Spinal cord (tissue), 10 donors: Measurements from ENCODE around the gene MRC1. TPM values are rescaled to one million over a fixed set of nuclear protein-coding genes. Genes with fewer than 3 reads are reported as not detected.

Source experiments
- DNase-seq, 6 donors: peaks; one replicate each; pipeline versions ENCODE4 v3.0.0 to v3.0.0-alpha.2; 2013 to 2015; ENCODE audit warnings: low spot score in 6 of 6, low read depth in 4 of 6
- H3K27ac ChIP-seq: one replicate; pipeline ENCODE4 v1.5.1; 2013; ENCODE audit warnings: low read depth, low read length, control low read depth
- H3K27me3 ChIP-seq: one replicate; pipeline ENCODE4 v1.6.1; 2013; ENCODE audit warnings: low read length; ENCODE audit not compliant: control insufficient read depth, insufficient read depth
- H3K36me3 ChIP-seq: one replicate; pipeline ENCODE4 v1.6.1; 2013; ENCODE audit warnings: low read length; ENCODE audit not compliant: control insufficient read depth, insufficient read depth
- H3K4me1 ChIP-seq: one replicate; pipeline ENCODE4 v1.6.1; 2013; ENCODE audit warnings: low read length; ENCODE audit not compliant: control insufficient read depth, insufficient read depth
- H3K4me3 ChIP-seq: one replicate; pipeline ENCODE4 v1.5.1; 2013; ENCODE audit warnings: low read depth, low read length, control low read depth
- H3K9me3 ChIP-seq: one replicate; pipeline ENCODE4 v1.6.1; 2013; ENCODE audit warnings: low read length; ENCODE audit not compliant: control insufficient read depth, insufficient read depth
- WGBS: methylation state at CpG from one replicate; pipeline ENCODE4 v1.1.5; 2013; ENCODE audit warnings: missing lambda C conversion rate; ENCODE audit not compliant: insufficient coverage; 5-methylcytosine and 5-hydroxymethylcytosine counted together
- polyA plus RNA-seq, 2 donors: library from polyadenylated mRNA; unstranded; fragments of 120-200 nt; gene quantifications; one replicate each; pipeline ENCODE4 v1.2.1, GENCODE V29; 2013; ENCODE audit not compliant: insufficient read length in 2 of 2
- total RNA-seq, 2 donors: library from RNA; depleted of rRNA in 1 of 2; stranded (reverse); fragments of 120-200 nt in 1 of 2; fragments of >200 nt in 1 of 2; gene quantifications; one replicate each; pipeline versions ENCODE4 v1.2.3 to v1.2.4, GENCODE V29; 2013 to 2014
- donor health status: healthy.

The MRC1 gene
- total and polyA plus RNA-seq, 4 donors: 2.4 to 23.1 (median 8.2) TPM

- whole genome bisulfite sequencing: no CpG with 5 or more reads among the region's 3 CpGs
- Histone ChIP-seq H3K27ac (no peak overlapping the region), H3K36me3 (no peaks in the 10 kb centered on the region), H3K9me3 (no peaks in the 10 kb centered on the region), H3K4me3 (no peak overlapping the region), H3K27me3 (no peaks in the 10 kb centered on the region), H3K4me1 (no peaks in the 10 kb centered on the region)
- DNase-seq: no peak
These were observed 47.9 kb downstream of the MRC1 start for GRCh38 chr10:17857040-17857439.

DNA sequence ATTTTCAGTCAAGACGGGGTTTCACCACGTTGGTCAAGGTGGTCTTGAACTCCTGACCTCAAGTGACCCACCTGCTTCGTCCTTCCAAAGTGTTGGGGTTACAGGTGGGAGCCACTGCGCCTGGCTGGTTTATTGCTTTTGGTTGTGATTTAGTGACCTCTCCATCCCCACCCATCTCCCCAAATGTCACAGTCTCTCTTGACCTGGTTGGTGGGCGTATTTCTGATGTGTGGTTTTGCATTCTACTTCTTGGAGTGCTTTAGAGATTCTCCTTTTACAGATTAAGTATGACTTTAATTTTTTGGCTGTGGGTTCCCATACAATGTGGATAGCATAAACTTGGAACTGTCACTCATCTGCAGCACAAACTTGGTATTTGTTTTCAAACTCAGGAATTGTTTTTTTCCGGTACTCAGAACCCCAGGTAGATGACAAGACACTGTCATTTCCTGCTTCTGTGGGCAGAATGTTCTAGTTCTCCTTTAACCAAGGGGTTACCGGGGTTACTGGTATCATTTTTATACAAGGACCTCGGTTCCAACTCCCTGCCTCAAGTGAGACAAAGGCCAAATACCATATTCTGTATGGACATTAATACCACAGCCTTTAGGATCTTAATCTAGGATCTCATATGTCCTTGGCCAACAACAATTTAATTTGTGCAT lies 50.5 kb downstream of the MRC1 start:
- WGBS: 95% methylated on average over 3 of the region's 8 CpGs
- H3K4me3 ChIP-seq: no peak overlapping the region
- H3K36me3 ChIP-seq: no peaks in the 10 kb centered on the region

DNA sequence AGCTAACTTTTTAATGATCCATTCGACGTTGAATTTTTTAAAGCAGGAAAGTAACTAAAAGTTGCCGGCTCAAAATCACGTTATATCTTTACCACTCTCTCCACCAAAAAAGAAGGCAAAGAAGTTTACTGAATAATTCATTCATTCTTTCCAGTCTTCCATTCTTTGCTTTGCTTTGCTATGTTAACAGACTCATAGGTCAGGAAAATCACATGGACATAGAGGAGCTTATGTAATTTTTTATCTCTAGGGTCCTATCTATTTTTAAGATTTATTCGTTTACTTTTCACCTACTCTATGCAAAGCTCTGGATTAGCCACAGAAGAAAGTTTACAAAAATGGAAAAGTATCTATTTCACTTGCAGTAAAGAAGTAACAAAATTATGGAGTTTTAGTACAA lies 52.6 kb downstream of the MRC1 start:
- WGBS: no CpG with 5 or more reads among the region's 5 CpGs
- no peak overlapping the region for H3K27ac ChIP-seq
- H3K4me3 ChIP-seq: no peak overlapping the region
- no peaks in the 10 kb centered on the region for H3K27me3 ChIP-seq
- no peaks in the 10 kb centered on the region for H3K36me3 ChIP-seq
- no peaks in the 10 kb centered on the region for H3K4me1 ChIP-seq
- no peak for DNase-seq
- H3K9me3 ChIP-seq: no peaks in the 10 kb centered on the region

More for the DNA sequence above, 50.5 kb downstream of the MRC1 start:
- Histone ChIP-seq H3K9me3 (no peaks in the 10 kb centered on the region), H3K4me1 (no peaks in the 10 kb centered on the region), H3K27me3 (no peaks in the 10 kb centered on the region), H3K27ac (no peak overlapping the region)
- DNase-seq: no peak

DNA sequence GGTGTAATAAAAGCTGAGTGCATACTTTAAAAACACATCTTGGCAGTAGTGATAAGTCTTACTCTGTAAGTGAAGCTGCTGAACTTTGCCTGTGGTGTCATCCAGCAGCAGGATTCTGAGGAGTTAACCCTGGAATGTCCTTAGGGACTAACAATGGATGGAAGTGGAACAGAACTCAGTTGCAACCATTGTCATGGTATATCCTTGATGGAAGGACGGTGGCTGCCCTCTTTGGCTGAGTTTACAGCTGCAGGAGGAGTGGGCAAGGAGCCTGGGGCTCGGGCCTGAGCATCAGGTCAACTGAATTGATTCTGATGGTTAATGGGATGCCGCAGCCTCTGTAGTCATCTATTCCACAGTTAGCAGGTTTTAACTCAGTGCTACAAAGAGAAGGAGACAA lies 56.2 kb downstream of the MRC1 start:
- Histone ChIP-seq H3K36me3 (no peaks in the 10 kb centered on the region), H3K27ac (no peak overlapping the region), H3K27me3 (no peaks in the 10 kb centered on the region), H3K4me3 (no peak overlapping the region), H3K9me3 (no peaks in the 10 kb centered on the region), H3K4me1 (no peaks in the 10 kb centered on the region)
- no peak for DNase-seq
- 46% methylated on average over 2 of the region's 3 CpGs for WGBS

DNA sequence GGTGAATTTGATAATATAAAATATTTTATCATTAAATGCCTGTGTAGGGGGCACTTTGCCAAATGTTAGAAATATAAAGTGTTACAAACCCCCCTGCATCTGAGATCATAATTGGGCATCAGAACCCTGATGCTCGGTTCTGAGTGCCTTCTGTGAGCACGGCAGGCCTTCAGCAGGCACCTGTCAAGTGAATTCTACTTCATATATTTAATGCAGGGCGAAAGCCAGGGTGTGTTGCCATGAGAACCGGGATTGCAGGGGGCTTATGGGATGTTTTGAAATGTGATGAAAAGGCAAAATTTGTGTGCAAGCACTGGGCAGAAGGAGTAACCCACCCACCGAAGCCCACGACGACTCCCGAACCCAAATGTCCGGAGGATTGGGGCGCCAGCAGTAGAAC lies 57.2 kb downstream of the MRC1 start:
- H3K4me3 ChIP-seq: no peak overlapping the region
- H3K27ac ChIP-seq: no peak overlapping the region
- WGBS: 60% methylated on average over 2 of the region's 10 CpGs
- no peaks in the 10 kb centered on the region for H3K27me3 ChIP-seq
- no peaks in the 10 kb centered on the region for H3K9me3 ChIP-seq
- peak in 1 of 6 donors; percentile 16 for DNase-seq
- no peaks in the 10 kb centered on the region for H3K4me1 ChIP-seq
- no peaks in the 10 kb centered on the region for H3K36me3 ChIP-seq

GRCh38 chr10:17867056-17867455 lies 57.9 kb downstream of the MRC1 start:
- H3K36me3 ChIP-seq: no peaks in the 10 kb centered on the region
- 75% methylated on average over 1 of the region's 2 CpGs for WGBS
- H3K4me3 ChIP-seq: no peak overlapping the region

GRCh38 chr10:17871036-17871435 lies 61.9 kb downstream of the MRC1 start:
- Histone ChIP-seq H3K4me1 (no peaks in the 10 kb centered on the region), H3K36me3 (no peaks in the 10 kb centered on the region), H3K4me3 (no peak overlapping the region), H3K27me3 (no peaks in the 10 kb centered on the region), H3K9me3 (no peaks in the 10 kb centered on the region), H3K27ac (no peak overlapping the region)
- no CpG with 5 or more reads among the region's 6 CpGs for WGBS
- no peak for DNase-seq

More at GRCh38 chr10:17867056-17867455, 57.9 kb downstream of the MRC1 start:
- H3K9me3 ChIP-seq: no peaks in the 10 kb centered on the region
- DNase-seq: no peak
- no peak overlapping the region for H3K27ac ChIP-seq
- H3K27me3 ChIP-seq: no peaks in the 10 kb centered on the region
- no peaks in the 10 kb centered on the region for H3K4me1 ChIP-seq

DNA sequence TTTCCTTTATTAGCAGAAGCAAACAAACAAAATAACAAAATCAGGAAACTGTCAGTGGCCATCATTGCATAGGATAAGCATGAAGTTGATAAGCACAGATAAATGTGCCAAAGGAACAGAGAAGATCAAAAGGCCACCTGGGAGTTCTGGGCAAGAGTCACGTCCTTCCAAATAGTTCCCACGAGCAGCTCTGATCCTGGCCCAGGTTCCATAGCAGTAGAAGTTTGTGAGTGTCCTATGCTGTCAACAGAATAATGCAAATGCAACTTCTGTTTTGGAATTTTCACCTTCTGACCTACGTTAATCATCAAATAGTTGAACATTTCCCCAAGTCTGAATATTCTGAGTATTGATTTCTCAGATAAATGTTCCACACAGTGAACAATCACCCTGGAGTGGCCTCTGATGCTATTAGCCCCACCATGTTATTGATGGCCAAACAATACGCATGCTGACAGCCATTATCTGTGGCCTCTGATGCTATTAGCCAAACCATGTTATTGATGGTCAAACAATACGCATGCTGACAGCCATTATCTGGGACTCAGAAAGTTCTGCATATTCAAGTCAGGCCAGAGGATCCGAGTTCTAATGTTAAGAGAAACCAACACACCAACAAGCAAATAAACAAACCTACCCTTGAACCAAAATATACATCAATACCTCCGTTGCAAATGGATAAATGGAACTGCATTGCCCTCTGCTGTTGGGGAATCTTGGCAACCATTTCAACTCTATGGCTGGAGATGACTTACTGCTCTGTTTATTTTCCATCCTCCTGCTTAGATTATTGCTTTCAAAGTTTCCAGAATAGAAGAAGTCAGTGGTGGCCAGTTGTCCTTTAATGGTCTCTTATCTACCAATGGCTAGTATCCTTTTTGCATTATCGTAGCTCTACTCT lies 63.3 kb downstream of the MRC1 start:
- DNase-seq: peak in 1 of 6 donors; percentile 10
- Histone ChIP-seq H3K36me3 (no peaks in the 10 kb centered on the region), H3K27me3 (no peaks in the 10 kb centered on the region), H3K4me3 (no peak overlapping the region), H3K4me1 (no peaks in the 10 kb centered on the region), H3K27ac (no peak overlapping the region), H3K9me3 (no peaks in the 10 kb centered on the region)
- 53% methylated on average over 5 of the region's 8 CpGs for WGBS

DNA sequence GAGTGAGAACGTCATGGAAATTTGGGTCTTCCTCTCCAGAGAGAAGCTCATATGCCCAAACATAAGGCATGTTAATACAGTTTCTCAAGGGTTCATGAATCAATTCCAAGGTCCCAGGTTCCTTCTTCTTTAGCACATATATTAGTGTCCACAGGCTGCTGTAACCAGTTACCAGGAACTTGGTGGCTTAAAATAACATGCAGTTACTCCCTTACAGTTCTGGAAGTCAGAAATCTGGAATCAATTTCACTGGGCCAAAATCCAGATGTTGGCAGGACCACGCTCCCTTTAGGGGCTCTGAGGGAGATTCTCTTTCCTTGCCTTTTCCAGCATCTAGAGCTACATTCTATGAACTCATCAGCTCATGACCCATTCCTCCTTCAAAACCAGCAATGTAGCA lies 64.8 kb downstream of the MRC1 start:
- H3K27ac ChIP-seq: no peak overlapping the region
- no peak overlapping the region for H3K4me3 ChIP-seq
- no peaks in the 10 kb centered on the region for H3K27me3 ChIP-seq
- no peak for DNase-seq
- WGBS: no CpG with 5 or more reads among the region's 2 CpGs
- H3K9me3 ChIP-seq: no peaks in the 10 kb centered on the region
- no peaks in the 10 kb centered on the region for H3K36me3 ChIP-seq
- no peaks in the 10 kb centered on the region for H3K4me1 ChIP-seq

DNA sequence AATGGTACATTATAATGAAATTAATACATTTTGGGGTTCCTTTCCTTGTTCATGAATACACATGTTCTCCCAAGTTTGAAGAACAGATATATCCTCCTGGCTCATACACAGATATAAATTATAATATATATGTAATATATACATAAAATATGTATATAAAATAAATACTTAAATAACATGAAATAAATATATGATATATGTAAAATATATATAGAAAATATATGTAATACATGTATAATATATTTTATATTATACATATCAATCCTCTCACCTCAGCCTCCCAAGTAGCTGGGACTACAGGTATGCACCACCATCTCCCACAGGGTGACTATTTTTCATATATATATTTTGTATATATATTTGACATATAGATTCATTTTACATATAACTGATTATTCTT lies 68.0 kb downstream of the MRC1 start:
- Histone ChIP-seq H3K4me3 (no peak overlapping the region), H3K27ac (no peak overlapping the region), H3K27me3 (no peaks in the 10 kb centered on the region), H3K4me1 (no peaks in the 10 kb centered on the region), H3K36me3 (no peaks in the 10 kb centered on the region), H3K9me3 (no peaks in the 10 kb centered on the region)
- DNase-seq: no peak
